Neural progenitor cell (in vitro differentiated cells): Measurements from ENCODE around the gene PSEN1. TPM values are rescaled to one million over a fixed set of nuclear protein-coding genes. Genes with fewer than 3 reads are reported as not detected.

Source experiments
- DNase-seq: peaks from one replicate; pipeline ENCODE4 v3.0.0-alpha.2; 2016; ENCODE audit warnings: low spot score
- H2AFZ ChIP-seq: fragments of 200-600 bp; sonication (generic); replicated peaks from 2 replicates; pipeline ENCODE4 v1.6.1; 2016; ENCODE audit warnings: antibody characterized with exemption
- H3F3A ChIP-seq: fragments of 200-600 bp; sonication (generic); 2 replicates; pipeline ENCODE4 v1.6.1; 2016; ENCODE audit warnings: antibody characterized with exemption, low read depth
- H3K27ac ChIP-seq: fragments of 200-600 bp; sonication (generic); 2 replicates; pipeline ENCODE4 v1.5.1; 2016; ENCODE audit warnings: mild to moderate bottlenecking
- H3K27me3 ChIP-seq: fragments of 200-600 bp; sonication (generic); 2 replicates; pipeline ENCODE4 v1.6.1; 2016; ENCODE audit warnings: mild to moderate bottlenecking, moderate library complexity
- H3K36me3 ChIP-seq: fragments of 200-600 bp; sonication (generic); 2 replicates; pipeline ENCODE4 v1.5.1; 2016
- H3K4me1 ChIP-seq: fragments of 200-600 bp; sonication (generic); 2 replicates; pipeline ENCODE4 v1.6.1; 2016; ENCODE audit warnings: mixed run types
- H3K4me2 ChIP-seq: fragments of 200-600 bp; sonication (generic); 2 replicates; pipeline ENCODE4 v1.6.1; 2016
- H3K4me3 ChIP-seq: fragments of 200-600 bp; sonication (generic); 2 replicates; pipeline ENCODE4 v1.5.1; 2016
- H3K79me2 ChIP-seq: fragments of 200-600 bp; sonication (generic); 2 replicates; pipeline ENCODE4 v1.6.1; 2016; ENCODE audit warnings: low read depth
- H3K9ac ChIP-seq: fragments of 200-600 bp; sonication (generic); 2 replicates; pipeline ENCODE4 v1.6.1; 2016
- H3K9me3 ChIP-seq: fragments of 200-600 bp; sonication (generic); 2 replicates; pipeline ENCODE4 v1.5.1; 2016; ENCODE audit warnings: low read depth
- H4K20me1 ChIP-seq: fragments of 200-600 bp; sonication (generic); 2 replicates; pipeline ENCODE4 v1.6.1; 2016; ENCODE audit warnings: low read depth
- H3K27ac Mint-ChIP-seq: 3 replicates; pipeline ENCODE4 v1.8.0; 2021; ENCODE audit warnings: mixed read lengths
- H3K27me3 Mint-ChIP-seq: 2 replicates; pipeline ENCODE4 v1.8.0; 2022; ENCODE audit warnings: low read depth, mild to moderate bottlenecking, inconsistent platforms, moderate library complexity, mixed read lengths; ENCODE audit not compliant: insufficient read depth
- H3K36me3 Mint-ChIP-seq: 3 replicates; pipeline ENCODE4 v1.8.0; 2021; ENCODE audit warnings: mixed read lengths
- H3K4me1 Mint-ChIP-seq: 3 replicates; pipeline ENCODE4 v1.8.0; 2021; ENCODE audit warnings: mixed read lengths
- H3K4me3 Mint-ChIP-seq: 3 replicates; pipeline ENCODE4 v1.8.0; 2021; ENCODE audit warnings: mild to moderate bottlenecking, moderate library complexity, mixed read lengths
- H3K9me3 Mint-ChIP-seq: 3 replicates; pipeline ENCODE4 v1.8.0; 2020; ENCODE audit warnings: mixed read lengths
- CTCF ChIP-seq: fragments of 200-600 bp; sonication (generic); IDR thresholded peaks from 2 replicates; pipeline ENCODE4 v1.5.1; 2017; ENCODE audit warnings: antibody characterized with exemption, mild to moderate bottlenecking
- EZH2 ChIP-seq: fragments of 200-600 bp; sonication (generic); IDR thresholded peaks from 2 replicates; pipeline ENCODE4 v1.6.1; 2017; ENCODE audit warnings: antibody characterized with exemption, mild to moderate bottlenecking, moderate library complexity
- EZH2phosphoT487 ChIP-seq: fragments of 200-600 bp; sonication (generic); IDR thresholded peaks from 2 replicates; pipeline ENCODE4 v1.6.1; 2017; ENCODE audit warnings: antibody characterized with exemption
- total RNA-seq: library from RNA; depleted of rRNA; stranded (reverse); fragments of >200 nt; gene quantifications from 2 replicates; pipeline ENCODE4 v1.2.3, GENCODE V29; 2015; ENCODE audit warnings: low replicate concordance

The PSEN1 gene
- total RNA-seq, 1 donor from 2014 or later, result 80.5 TPM

- Mint-ChIP-seq H3K9me3 (no peaks in the 10 kb centered on the region), H3K27me3 (no peaks in the 10 kb centered on the region), H3K4me3 (no peak overlapping the region), H3K4me1 (peaks cover 29% of the 10 kb centered on the region), H3K27ac (no peak overlapping the region), H3K36me3 (peaks cover 9% of the 10 kb centered on the region)
- Histone ChIP-seq H3K4me1 (peaks cover 20% of the 10 kb centered on the region), H3K27ac (no peak overlapping the region), H2AFZ (no peak overlapping the region), H3K4me3 (no peak overlapping the region), H3K9ac (no peak overlapping the region), H3K27me3 (no peaks in the 10 kb centered on the region), H3K4me2 (no peak overlapping the region), H3K36me3 (no peaks in the 10 kb centered on the region), H3K79me2 (peaks cover 90% of the 10 kb centered on the region), H3K9me3 (no peaks in the 10 kb centered on the region), H3F3A (peaks cover 30% of the 10 kb centered on the region), H4K20me1 (peaks cover 50% of the 10 kb centered on the region)
- no peak for TF ChIP-seq EZH2
- TF ChIP-seq EZH2phosphoT487, result no peak
- no peak for TF ChIP-seq CTCF
- DNase-seq, result no peak
Measured at GRCh38 chr14:73140811-73141323, 4.6 kb downstream of the PSEN1 start.

- Mint-ChIP-seq H3K27ac (no peak overlapping the region), H3K36me3 (peaks cover 9% of the 10 kb centered on the region), H3K27me3 (no peaks in the 10 kb centered on the region), H3K4me3 (no peak overlapping the region), H3K4me1 (peaks cover 32% of the 10 kb centered on the region), H3K9me3 (no peaks in the 10 kb centered on the region)
- H3K4me2 ChIP-seq, result peak overlapping the region; percentile 65
- no peaks in the 10 kb centered on the region for H3K36me3 ChIP-seq
- no peak overlapping the region for H3K9ac ChIP-seq
- H3F3A ChIP-seq, result peaks cover 19% of the 10 kb centered on the region
- no peaks in the 10 kb centered on the region for H3K27me3 ChIP-seq
- H3K4me1 ChIP-seq, result peaks cover 20% of the 10 kb centered on the region
- DNase-seq, result no peak
- peaks cover 99% of the 10 kb centered on the region for H3K79me2 ChIP-seq
- no peak overlapping the region for H3K4me3 ChIP-seq
- H3K27ac ChIP-seq, result peak overlapping the region; percentile 78
- peaks cover 56% of the 10 kb centered on the region for H4K20me1 ChIP-seq
- H3K9me3 ChIP-seq, result no peaks in the 10 kb centered on the region
- no peak overlapping the region for H2AFZ ChIP-seq
- TF ChIP-seq CTCF, result no peak
- no peak for TF ChIP-seq EZH2
- no peak for TF ChIP-seq EZH2phosphoT487
Measured at GRCh38 chr14:73142216-73142615, 5.9 kb downstream of the PSEN1 start.

- Mint-ChIP-seq H3K4me3 (no peak overlapping the region), H3K4me1 (peaks cover 28% of the 10 kb centered on the region), H3K9me3 (no peaks in the 10 kb centered on the region), H3K27ac (peak overlapping the region; percentile 82), H3K27me3 (no peaks in the 10 kb centered on the region), H3K36me3 (peaks cover 9% of the 10 kb centered on the region)
- Histone ChIP-seq H4K20me1 (peaks cover 57% of the 10 kb centered on the region), H3K36me3 (no peaks in the 10 kb centered on the region), H3K79me2 (peaks cover 98% of the 10 kb centered on the region), H3K4me3 (peak overlapping the region; percentile 10), H3K27ac (peak overlapping the region; percentile 78), H3K27me3 (no peaks in the 10 kb centered on the region), H3K4me1 (peaks cover 17% of the 10 kb centered on the region), H3F3A (peaks cover 18% of the 10 kb centered on the region), H3K4me2 (peak overlapping the region; percentile 65), H3K9me3 (no peaks in the 10 kb centered on the region), H3K9ac (no peak overlapping the region), H2AFZ (no peak overlapping the region)
- no peak for TF ChIP-seq EZH2
- no peak for TF ChIP-seq EZH2phosphoT487
- no peak for TF ChIP-seq CTCF
- DNase-seq, result peak; percentile 62
Measured at GRCh38 chr14:73143003-73143402, 6.7 kb downstream of the PSEN1 start.
